B cell (primary cell): ENCODE results near the gene TRIP4.

Source experiments
- CTCF ChIP-seq: fragments of 200-600 bp; IDR thresholded peaks from one replicate; pipeline ENCODE4 v1.8.0; 2022; ENCODE audit warnings: antibody characterized with exemption, mild to moderate bottlenecking
- EZH2 ChIP-seq: IDR thresholded peaks from 2 replicates; pipeline ENCODE4 v1.6.1; 2012; ENCODE audit warnings: borderline replicate concordance, low read depth, mild to moderate bottlenecking, moderate library complexity, low read length; ENCODE audit not compliant: insufficient read depth, poor library complexity, severe bottlenecking

- TF ChIP-seq CTCF (no peak), EZH2 (no peak)
Measured at GRCh38 chr15:64387562-64388168, at the start of gene TRIP4.
